Activated CD4-positive, alpha-beta T cell treated with anti-CD3 and anti-CD28 coated beads, Interleukin-2, amount 50 U/mL, for 48 hours (primary cell): ENCODE data around the gene FNDC3B.
"Not testable (repeated sequence)": the region's sequence is repeated elsewhere in the genome, so short reads cannot be mapped to it uniquely, and the experiment has no call there.

Source experiments
- DNase-seq, 2 experiments: peaks; one replicate each; pipeline ENCODE4 v3.0.0-alpha.2; 2020

The FNDC3B gene

DNA sequence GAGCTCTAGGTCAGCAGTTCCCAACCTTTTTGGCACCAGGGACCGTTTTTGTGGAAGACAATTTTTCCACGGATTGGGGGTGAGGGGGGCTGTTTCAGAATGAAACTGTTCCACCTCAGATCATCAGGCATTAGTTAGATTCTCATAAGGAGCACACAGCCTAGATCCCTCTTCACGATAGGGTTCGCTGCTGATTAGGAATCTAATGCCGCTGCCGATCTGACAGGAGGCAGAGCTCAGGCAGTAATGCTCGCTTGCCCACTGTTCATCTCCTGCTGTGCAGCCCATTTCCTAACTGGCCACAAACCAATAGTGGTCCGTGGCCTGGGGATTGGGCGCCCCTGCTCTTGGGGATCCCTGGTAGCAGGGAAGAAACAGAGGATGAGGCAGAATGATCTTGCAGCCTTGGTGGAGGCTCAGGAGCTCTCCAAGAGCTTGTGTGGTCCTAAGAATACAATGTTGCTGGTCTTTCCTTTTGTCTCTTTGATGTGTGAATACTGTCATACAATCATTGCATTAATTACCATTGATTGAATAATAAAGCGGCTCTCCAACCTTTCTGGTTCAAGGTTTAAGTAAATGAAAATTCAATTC lies 183.2 kb downstream of the FNDC3B start:
- no peak for DNase-seq

DNA sequence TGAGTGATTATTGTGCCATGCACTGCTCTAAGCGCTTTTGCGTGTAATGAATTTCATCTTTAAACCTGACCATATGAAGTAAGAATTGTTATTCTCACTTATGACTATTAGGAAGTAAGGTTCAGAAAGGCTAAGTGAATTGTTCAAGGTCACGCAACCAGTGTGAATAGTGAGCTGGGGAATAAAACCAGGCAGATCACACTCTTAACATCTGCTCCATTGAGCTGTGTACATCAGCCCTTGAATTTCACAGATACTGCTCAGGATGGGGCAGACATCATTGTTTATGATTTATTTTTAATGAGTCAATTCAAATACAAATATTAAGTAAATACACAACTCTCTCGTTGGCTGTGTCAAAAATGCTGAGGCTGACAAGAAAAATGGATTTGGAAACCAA lies 184.5 kb downstream of the FNDC3B start:
- DNase-seq = no peak

DNA sequence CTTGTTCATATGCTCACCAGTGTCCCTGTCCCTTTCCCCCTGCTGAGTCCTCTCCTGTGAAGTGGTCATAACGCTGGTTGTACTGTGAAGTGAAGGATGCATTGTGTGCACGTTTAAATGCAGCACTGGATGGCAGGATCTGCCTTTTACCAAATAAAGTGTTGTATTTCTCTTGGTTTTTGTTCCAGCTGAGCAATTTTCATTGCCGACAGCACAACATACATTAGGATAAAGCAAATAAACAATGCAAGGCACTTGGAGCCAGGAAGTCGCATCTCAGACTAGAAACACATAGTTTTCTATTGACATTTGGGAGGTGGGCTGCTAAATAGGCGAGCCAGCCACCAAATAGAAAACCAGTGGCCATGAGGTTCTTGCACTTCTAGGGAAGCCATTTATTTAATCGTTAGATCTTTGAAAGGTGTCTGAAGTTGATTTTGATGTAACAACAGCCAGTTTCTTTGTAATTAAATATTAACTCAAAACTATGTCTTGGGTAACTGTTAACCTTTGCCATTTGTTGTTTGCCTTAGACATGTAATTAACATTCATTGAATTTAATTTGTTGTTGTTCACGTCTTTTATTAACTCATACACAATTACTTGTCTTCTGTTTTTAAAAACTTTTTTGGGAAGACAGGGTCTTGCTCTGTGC lies 185.3 kb downstream of the FNDC3B start:
- DNase-seq = no peak

DNA sequence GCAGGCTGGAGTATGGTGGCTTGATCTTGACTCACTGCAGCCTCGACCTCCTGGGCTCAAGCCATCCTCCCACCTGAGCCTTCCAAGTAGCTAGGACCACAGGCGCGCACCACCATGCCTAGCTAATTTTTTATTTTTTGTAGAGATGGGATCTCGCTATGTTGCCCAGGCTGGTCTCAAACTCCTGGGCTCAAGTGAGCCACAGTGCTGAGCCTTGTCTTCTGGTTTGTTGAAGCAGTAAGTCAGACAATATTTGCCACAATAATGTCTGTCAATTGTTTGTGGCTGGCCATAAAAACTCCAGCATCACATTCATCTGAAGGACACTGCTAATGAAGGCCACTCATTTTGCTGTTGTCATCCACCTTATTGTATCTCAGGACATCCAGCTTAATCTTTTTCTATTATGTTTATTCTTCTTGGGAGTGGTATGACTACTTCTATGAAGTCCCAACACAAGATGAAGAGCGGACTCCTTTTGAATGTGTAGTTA lies 185.9 kb downstream of the FNDC3B start:
- no peak for DNase-seq

DNA sequence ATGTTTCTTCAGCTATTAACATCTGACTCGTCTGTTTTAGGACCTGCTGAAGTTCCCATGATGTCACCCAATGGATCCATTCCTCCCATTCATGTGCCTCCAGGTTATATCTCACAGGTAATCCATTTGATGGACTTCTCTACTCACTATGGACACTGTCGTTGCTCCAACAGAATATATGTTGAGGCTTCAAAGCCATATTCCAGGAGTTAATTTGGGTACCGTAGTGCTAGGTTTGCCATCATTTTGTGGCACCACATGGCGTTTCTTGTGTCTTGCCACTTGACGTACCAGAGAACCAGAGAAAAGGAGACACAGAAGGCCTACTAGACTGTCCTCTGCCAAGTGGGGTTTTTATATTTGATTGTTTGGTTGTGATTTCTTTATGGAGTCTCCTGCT lies 187.5 kb downstream of the FNDC3B start:
- no peak for DNase-seq

DNA sequence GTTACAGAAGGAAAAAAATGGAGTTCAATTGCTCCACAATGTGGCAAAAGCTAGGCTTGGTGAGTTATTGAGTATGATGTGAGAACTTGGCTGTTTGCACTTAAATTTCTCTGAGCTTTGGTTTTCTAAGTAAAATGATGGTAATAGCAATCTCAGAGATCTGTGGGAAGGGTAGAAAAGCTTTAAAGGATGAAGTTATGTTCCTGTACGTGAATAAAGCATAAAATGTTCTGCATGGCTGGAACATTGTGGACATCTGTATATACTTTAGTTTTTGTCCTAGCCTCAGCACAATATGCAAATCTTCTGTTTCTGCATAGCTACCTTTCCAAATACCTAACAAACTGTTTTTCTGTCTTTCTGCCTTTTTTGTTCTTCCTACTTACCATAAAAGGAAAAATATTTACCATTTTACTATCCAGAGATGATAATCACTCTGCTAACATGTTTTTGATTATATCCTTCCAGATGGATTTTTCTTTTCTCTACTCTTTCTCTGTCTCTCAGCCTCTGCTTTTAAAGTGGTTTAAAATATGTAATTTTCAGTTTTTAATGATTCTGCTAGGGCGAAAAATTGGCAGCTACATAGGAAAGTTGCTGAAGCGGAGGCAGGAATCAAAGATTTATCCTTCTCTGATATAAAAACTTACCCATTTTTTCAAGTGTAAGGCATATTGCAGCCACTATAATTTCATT lies 188.1 kb downstream of the FNDC3B start:
- no peak for DNase-seq

DNA sequence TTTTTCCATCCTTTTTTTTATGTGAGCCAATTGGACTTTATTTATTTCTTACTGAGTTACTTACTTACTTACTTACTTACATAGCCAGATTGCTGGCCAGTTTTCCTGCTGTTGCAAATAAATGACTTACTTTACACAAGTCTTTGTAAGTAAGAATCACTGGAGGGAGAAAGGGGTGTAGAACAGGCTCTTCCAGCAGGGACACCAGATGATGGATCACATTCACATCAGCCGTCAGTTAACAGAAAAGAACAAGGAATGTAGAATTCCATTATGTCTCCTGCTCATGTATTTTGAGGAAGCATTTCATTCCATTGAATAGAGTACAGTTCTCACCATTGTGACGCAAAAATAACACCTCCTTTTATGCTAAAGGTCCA lies 188.6 kb downstream of the FNDC3B start:
- DNase-seq = no peak

DNA sequence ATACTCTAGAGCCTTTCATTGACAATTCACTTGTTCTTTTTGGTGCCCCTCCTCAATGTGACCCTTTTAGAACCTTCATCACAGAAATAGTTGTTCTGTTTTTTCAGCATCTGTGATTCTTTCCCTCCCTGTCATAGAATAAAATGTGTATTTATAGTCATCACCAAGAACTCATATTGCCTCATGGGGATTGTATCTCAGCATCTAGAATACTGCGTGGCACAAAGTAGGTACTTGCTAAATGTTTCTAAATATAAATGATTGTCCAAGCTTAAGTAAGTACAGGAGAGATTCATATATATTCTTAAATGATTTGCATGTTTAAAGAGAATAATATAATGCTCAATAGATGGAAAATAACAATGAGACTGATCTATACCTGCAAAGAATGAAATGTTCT lies 190.1 kb downstream of the FNDC3B start:
- no peak for DNase-seq

DNA sequence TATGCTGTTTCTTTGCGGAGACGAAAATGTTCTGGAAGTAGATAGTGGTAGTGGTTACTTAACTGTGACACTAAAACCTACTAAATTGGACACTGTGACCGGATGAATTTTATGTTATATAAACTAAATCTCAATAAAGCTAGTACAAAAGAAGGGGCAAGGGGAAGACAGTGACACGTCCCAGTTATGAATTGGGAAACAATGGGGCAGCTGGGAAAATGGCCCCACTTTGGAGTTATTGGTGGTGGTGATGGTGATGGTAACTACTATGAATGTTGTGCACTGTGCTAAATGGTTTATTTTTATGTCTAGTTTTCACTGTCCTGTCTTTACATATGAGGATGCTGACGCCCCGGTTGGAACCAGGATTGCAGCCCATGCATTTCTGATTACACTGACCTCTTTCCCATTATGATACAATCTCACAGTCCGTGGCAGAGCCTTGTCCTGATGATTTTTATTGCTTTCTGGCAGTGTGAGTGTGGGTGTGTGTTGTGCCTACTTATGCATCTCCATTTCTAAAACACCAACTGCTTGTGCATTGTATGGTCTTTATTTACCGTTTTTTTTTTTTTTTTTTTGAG lies 192.0 kb downstream of the FNDC3B start:
- DNase-seq = no peak

DNA sequence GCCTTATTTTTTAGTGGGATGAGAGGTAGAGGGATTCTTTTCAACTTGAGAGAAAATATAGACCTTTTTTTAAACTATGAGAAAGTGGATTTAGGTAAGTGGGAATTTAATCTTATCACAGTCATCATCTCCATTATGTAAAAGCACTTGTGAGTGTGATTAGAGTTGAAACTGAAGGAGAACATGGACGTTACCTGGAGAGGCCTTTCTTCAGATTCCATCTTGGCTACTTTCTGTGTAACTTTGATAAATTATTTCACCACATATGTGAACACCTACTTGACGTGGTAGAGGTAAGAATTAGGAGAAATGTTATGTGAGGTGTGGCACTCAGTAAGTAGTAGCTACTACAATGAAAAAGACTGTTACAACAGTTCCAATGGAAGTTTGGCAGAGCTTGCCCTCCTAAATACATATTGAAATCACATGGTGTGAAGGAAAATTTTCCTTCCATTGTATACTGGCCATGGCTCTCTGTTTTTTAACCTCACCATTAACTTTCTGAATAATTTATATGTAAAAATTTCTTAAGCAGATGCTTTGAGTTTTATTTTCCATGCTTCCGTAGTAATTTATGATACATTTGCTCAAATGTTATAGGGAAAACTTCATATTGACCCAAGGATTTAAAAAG lies 193.3 kb downstream of the FNDC3B start:
- no peak for DNase-seq

DNA sequence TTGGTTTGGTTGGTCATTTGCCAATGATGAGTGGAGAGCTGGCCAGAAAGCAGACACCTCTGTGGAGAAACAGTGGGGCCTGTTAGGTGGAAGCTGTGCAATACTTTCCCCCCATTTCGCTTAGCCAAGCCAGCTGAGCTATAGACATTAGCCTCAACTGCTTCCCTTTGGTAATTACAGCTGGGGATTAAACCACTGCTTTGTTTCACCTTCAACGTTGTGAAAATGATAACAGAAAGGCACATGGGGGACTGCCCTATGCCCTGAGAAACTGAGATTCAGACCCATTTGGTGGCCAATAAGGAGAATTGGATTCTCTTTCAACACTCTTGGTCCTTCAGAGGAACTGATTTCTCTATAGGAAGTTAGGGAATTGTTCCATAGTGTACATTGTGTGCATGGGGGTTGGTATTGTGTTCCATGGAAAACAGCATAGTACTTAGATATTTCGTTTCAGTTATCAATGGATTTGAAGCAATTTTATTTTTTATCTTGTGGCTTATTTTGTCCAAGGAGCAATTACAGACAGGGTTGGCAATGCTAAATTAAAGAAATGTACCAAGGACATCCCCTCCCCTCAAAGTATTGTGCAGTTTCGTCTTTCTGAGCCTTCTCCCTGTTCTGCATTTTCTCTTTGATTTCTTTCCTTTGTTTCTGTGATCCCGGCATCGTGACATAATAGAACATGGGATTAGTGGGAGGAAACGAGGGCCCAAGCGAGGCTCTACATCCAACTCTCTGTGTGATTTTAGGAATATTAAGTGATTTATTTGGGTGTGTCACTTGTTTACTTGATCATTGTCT lies 194.3 kb downstream of the FNDC3B start:
- DNase-seq = no peak

DNA sequence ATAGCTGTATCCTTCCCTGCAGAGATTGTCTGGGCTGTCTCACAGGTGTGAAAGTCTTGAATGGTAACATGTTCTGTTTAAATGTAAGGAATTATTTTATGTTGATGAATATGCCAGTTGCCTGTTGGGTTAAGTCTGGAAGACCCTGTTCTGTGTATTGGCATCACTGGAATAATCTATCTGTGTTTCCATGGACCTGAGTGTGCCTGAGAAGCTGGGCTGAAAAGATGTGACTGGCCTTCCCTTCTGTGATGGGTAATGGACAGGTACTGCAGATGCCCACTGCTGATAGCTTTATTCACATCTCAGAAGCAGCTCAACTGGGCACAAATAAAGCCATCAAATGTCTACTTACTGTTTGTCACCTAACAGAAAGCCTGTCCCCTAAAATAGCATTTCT lies 196.3 kb downstream of the FNDC3B start:
- no peak for DNase-seq

DNA sequence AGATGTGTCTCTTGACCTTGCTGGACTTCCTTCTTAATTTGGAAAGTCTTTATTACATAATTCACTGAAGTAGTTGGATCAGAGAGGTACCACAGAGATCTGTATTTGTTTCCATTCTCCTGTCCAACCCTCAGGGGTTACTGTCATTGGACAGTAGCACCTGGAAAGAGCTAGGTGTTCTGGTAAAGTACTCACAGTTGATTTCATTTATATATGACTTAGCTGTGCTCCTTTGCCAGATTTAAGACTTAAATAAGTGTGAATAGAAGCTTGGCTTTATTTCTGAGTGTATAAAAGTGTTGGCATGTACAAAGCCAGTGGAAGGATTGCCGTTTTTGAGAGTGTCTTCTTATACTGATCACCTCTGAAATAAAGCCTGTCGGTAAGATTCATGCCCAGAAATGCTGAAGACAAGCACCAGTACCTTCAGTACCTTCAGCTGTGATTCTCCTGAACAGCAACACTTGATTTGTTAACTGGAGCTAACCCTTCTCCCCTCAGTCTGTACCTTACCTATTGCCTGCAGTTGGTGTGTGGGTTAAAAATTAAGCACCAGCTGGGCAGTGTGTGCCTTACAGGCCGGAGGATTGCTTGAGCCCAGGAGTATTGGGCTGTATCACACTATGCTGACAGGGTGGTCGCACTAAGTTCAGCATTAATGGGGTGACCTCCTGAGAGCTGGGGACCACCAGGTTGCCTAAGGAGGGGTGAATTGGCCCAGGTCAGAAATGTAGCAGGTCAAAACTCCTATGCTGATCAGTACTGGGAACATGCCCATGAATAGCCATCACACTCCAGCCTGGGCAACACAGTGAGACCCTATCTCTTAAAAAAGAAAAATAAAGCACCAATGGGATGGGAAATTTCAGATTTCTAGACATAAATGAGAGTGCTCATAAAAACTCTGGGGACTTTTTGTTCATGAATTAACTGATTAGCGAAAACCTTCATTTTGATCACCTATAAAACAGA lies 197.7 kb downstream of the FNDC3B start:
- DNase-seq = no peak

DNA sequence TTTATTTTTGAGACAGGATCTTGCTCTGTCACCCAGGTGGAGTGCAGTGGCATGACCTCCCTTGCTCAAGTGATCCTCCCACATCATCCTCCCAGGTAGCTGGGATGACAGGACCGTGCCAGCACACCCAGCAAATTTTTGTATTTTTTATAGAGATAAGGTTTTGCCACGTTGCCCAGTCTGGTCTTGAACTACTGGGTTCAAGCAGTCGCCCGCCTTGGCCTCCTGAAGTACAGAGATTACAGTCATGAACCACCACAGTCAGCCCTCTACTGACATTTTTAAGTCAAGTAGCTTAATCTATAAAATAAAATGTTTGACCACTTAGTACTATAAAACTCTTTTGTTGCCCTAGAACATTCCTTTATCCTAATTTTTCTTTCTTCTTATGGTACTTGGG lies 198.8 kb downstream of the FNDC3B start:
- no peak for DNase-seq

DNA sequence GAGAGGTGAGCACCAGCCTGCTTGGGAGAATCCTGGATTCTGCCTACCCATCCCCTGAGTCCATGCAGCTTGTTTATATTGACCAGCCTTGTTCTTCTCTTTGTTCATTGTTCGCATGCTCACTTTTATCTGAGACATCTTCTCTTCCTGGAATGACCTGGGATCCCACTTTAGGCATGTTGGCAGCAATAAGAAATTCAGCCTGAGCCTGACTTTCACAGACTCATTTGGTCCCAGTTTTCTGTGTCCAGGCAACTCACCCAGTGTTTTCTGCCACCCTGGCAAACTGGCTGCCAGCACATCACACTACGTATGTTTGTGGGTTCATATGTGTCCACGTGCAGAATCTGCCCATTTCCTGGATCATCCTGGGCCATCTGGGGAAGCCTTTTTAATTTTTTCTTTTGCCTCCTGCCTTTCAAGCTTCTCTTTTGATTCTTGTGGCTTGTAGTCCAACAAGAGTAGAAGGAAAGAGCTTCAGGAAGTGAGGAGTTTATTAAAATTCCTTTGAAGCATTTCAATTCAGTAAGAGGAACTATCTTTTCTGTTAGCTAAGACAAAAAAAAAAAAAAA lies 199.9 kb downstream of the FNDC3B start:
- no peak for DNase-seq

DNA sequence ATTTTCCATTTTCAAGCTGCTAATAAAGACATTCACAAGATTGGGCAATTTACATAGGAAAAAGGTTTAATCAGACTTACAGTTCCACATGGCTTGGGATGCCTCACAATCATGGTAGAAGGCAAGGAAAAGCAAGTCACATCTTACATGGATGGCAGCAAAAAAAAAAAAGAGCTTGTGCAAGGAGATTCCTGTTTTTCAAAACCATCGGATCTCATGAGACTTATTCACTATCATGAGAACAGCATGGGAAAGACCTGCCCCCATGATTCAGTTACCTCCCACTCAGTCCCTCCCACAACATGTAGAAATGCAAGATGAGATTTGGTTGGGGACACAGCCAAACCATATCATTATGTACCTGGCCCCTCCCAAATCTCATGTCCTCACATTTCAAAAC lies 202.0 kb downstream of the FNDC3B start:
- no peak for DNase-seq

DNA sequence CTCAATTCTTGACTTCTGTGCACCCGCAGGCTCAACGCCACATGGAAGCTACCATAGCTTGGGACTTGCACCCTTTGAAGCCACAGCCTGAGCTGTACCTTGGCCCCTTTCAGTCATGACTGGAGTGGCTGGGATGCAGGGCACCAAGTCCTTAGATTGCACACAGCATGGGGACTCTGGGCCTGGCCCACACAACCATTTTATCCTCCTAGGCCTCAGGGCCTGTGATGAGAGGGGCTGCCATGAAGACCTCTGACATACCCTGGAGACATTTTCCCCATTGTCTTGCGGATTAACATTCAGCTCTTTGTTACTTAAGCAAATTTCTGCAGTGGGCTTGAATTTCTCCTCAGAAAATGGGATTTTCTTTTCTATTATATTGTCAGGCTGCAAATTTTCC lies 203.1 kb downstream of the FNDC3B start:
- not testable (repeated sequence) for DNase-seq

DNA sequence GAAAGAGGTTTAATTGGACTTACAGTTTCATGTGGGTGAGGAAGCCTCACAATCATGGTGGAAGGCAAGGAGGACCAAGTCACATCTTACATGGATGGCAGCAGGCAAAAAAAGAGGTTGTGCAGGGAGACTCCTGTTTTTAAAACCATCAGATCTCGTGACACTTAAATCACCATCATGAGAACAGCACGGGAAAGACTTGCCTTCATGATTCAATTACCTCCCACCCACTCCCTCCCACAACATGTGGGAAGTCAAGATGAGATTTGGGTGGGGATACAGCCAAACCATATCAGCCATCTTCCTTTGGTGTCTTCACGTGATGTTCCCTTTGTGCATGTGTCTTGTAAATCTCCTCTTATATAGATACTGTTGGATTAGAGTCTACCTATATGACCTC lies 204.0 kb downstream of the FNDC3B start:
- DNase-seq = not testable (repeated sequence)

DNA sequence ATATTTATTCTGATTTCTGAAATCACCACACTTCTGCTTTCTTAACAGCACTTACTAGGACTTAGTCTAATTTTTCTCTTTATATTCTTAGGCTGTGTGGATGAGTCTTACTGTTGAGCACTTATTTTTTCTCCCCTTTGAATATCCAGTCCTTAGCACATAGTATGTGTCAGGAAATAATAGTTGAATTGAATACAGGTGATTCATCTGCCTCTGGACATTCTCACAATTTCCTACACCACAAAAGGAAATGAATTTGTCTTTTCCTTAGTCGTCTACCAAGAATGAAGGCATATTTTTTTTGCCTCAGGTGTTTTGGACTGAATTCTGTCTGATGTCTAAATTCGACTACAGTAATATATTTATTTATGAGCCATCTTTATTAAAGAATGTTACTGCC lies 204.6 kb downstream of the FNDC3B start:
- no peak for DNase-seq

DNA sequence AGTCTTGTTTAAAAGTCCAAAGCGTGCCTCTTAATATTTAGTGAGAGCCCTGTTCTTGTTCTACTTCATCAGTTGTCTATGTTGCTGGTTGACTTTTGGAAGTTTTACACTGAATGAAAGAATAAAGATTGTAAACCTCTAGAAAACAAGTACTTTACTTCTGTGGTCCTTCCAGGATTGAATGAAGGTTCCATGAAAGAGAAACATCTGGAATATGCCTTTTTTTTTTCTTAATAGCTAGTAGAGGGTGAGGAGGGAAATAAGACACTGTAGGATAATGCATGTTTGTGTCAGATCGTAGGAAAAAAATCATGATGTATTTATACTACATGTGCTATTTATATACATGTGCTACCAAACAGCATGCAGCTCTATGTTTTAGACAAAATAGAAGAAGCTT lies 205.9 kb downstream of the FNDC3B start:
- DNase-seq = no peak
